ENCODE data around the gene CDH23. TPM values are rescaled to one million over a fixed set of nuclear protein-coding genes. Genes with fewer than 3 reads are reported as not detected.

Gene CDH23
- total RNA-seq, 2 donors from 2014 or later = 28.5 to 58.7 TPM

DNA sequence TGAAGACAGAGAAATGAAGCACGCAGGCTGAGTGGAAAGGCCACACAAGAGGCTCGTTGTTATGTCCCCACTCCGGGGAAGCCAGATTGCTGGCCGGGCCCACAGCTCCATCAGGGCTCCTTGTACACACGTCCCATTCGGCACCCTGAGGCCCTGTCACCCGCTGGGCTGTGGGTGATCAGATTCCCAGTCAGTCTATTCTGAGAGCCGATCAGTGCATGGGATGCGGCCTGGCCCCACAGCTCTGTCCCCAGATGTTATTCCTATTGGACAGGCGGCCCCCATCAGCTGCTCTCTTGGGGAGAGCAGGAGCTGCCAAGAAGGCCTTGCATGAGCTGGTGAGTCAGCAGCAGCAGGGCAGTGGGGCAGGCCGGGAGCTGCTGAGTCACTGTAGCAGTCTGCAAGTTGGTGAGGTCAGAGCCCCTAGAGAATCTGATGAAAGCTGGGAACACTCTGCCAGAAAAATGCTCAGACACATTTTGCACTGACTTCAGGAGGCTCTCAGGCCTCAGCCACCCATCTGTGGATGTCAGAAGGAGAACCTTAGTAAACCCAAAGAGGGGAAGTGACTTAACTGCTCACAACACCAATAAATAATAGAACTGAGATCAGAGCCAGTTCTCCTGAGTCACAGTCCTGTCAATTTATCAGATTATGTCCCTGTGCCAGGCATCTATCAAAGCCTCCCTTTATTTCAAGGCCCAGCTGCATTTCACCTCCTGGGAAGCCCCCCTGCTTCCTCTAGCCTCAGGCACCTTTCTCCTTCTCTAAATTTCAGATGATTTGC lies 463.7 kb downstream of the CDH23 start:
- no peaks in the 10 kb centered on the region for H3K9me3 ChIP-seq
- peak; percentile 95 for ATAC-seq
- intact Hi-C loops (cut with DNase I) = no loop called here
- peak overlapping the region; percentile 61 to 79 (median 78) for H3K27ac ChIP-seq
- H3K4me3 ChIP-seq = no peak overlapping the region
- WGBS, 2 donors = 46% methylated on average over 8 to 11 of the region's 11 CpGs
- no peaks in the 10 kb centered on the region for H3K27me3 ChIP-seq
- TF ChIP-seq, protein P1, sequence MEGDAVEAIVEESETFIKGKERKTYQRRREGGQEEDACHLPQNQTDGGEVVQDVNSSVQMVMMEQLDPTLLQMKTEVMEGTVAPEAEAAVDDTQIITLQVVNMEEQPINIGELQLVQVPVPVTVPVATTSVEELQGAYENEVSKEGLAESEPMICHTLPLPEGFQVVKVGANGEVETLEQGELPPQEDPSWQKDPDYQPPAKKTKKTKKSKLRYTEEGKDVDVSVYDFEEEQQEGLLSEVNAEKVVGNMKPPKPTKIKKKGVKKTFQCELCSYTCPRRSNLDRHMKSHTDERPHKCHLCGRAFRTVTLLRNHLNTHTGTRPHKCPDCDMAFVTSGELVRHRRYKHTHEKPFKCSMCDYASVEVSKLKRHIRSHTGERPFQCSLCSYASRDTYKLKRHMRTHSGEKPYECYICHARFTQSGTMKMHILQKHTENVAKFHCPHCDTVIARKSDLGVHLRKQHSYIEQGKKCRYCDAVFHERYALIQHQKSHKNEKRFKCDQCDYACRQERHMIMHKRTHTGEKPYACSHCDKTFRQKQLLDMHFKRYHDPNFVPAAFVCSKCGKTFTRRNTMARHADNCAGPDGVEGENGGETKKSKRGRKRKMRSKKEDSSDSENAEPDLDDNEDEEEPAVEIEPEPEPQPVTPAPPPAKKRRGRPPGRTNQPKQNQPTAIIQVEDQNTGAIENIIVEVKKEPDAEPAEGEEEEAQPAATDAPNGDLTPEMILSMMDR (IDR thresholded peaks at IDR 0.05) = no peak
- peak in 1 of 3 donors; percentile 21 for TF ChIP-seq POLR2A (IDR thresholded peaks at IDR 0.05)
- peak; percentile 77 to 94 (median 90) for DNase-seq
- no peaks in the 10 kb centered on the region for H3K36me3 ChIP-seq (replicated peaks in 1 of 2; ENCODE audit: insufficient read depth in 1 of 2, low read depth in 2 of 2)
- H3K4me1 ChIP-seq = peaks cover 18% of the 10 kb centered on the region

GRCh38 chr10:71863203-71863602 lies 466.5 kb downstream of the CDH23 start:
- no peak overlapping the region for H3K27ac ChIP-seq
- TF ChIP-seq, protein P1 (IDR thresholded peaks at IDR 0.05) = no peak
- TF ChIP-seq POLR2A (IDR thresholded peaks at IDR 0.05) = no peak
- no peaks in the 10 kb centered on the region for H3K27me3 ChIP-seq
- ATAC-seq (no peak), DNase-seq (no peak)
- no peaks in the 10 kb centered on the region for H3K9me3 ChIP-seq
- WGBS, 2 donors = 91% methylated on average over 4 to 6 of the region's 6 CpGs
- no peaks in the 10 kb centered on the region for H3K36me3 ChIP-seq (replicated peaks in 1 of 2; ENCODE audit: insufficient read depth in 1 of 2, low read depth in 2 of 2)
- no peak overlapping the region for H3K4me3 ChIP-seq
- H3K4me1 ChIP-seq = peaks cover 20% of the 10 kb centered on the region
- intact Hi-C loops (cut with DNase I) = no loop called here

GRCh38 chr10:71864911-71865361 lies 468.2 kb downstream of the CDH23 start:
- H3K36me3 ChIP-seq (replicated peaks in 1 of 2; ENCODE audit: insufficient read depth in 1 of 2, low read depth in 2 of 2) = no peaks in the 10 kb centered on the region
- H3K4me1 ChIP-seq = peaks cover 18% of the 10 kb centered on the region
- TF ChIP-seq POLR2A (IDR thresholded peaks at IDR 0.05) = no peak
- TF ChIP-seq, protein P1 (IDR thresholded peaks at IDR 0.05) = no peak
- no peak for DNase-seq
- no peak overlapping the region for H3K4me3 ChIP-seq
- ATAC-seq = no peak
- WGBS, 2 donors = 72 to 84% methylated on average over 5 of the region's 5 CpGs
- no peak overlapping the region for H3K27ac ChIP-seq
- no peaks in the 10 kb centered on the region for H3K27me3 ChIP-seq
- intact Hi-C loops (cut with DNase I) = no loop called here
- no peaks in the 10 kb centered on the region for H3K9me3 ChIP-seq

Small RNAs within 50 kb of the gene (microRNA-seq; reads per million reads assigned to microRNA genes)
- 0 to 0.93 reads per million in 2 donors for gene MIR7152 (ENCODE audit: borderline number of aligned reads in 2 of 2, borderline replicate concordance in 2 of 2)

Small RNAs within 50 kb of the gene (small RNA-seq; reads per million reads assigned to genes)
- gene MIR7152 = not detected
- not detected for gene RNU7-38P

Other genes starting within 250 kb of the CDH23 start
- gene UNC5B, start 184.3 kb upstream of the CDH23 start, total RNA-seq = 10 to 100 TPM; 10.4 to 11.2 TPM
- gene SLC29A3, start 77.7 kb upstream of the CDH23 start, total RNA-seq = 1 to 10 TPM in 1 of 2 donors, under 1 TPM in 1; 0.99 to 5.2 TPM